GM21360 (cell line): ENCODE results near the gene SLC1A7.

Source experiments
- ATAC-seq: cut with Tn5 transposase; IDR thresholded peaks from one replicate; pipeline ENCODE4 v1.9.1; 2021; ENCODE audit warnings: mild to moderate bottlenecking, moderate library complexity; ENCODE audit not compliant: unreplicated experiment

SLC1A7 gene

GRCh38 chr1:53117836-53118235 lies 24.6 kb downstream of the SLC1A7 start:
- ATAC-seq: no peak

- ATAC-seq: no peak
Measured at GRCh38 chr1:53116933-53117600, 25.4 kb downstream of the SLC1A7 start.

- no peak for ATAC-seq
Measured at GRCh38 chr1:53116307-53116810, 26.1 kb downstream of the SLC1A7 start.

GRCh38 chr1:53115403-53116306 lies 26.8 kb downstream of the SLC1A7 start:
- ATAC-seq: no peak

GRCh38 chr1:53114581-53115400 lies 27.6 kb downstream of the SLC1A7 start:
- ATAC-seq: no peak

- no peak for ATAC-seq
Measured at GRCh38 chr1:53114090-53114489, 28.3 kb downstream of the SLC1A7 start.

- ATAC-seq: no peak
Measured at GRCh38 chr1:53112861-53113260, 29.6 kb downstream of the SLC1A7 start.

GRCh38 chr1:53112271-53112774 lies 30.1 kb downstream of the SLC1A7 start:
- no peak for ATAC-seq

GRCh38 chr1:53111693-53112092 lies 30.7 kb downstream of the SLC1A7 start:
- ATAC-seq: no peak

GRCh38 chr1:53111073-53111556 lies 31.3 kb downstream of the SLC1A7 start:
- no peak for ATAC-seq

- no peak for ATAC-seq
Measured at GRCh38 chr1:53110370-53111072, 31.9 kb downstream of the SLC1A7 start.

- ATAC-seq: no peak
Measured at GRCh38 chr1:53108646-53109580, 33.5 kb downstream of the SLC1A7 start.

- ATAC-seq: no peak
Measured at GRCh38 chr1:53107570-53108322, 34.7 kb downstream of the SLC1A7 start.

- no peak for ATAC-seq
Measured at GRCh38 chr1:53107090-53107489, 35.3 kb downstream of the SLC1A7 start.

- no peak for ATAC-seq
Measured at GRCh38 chr1:53104289-53104913, 38.0 kb downstream of the SLC1A7 start.

- no peak for ATAC-seq
Measured at GRCh38 chr1:53094533-53094919, 47.9 kb downstream of the SLC1A7 start.

- no peak for ATAC-seq
Measured at GRCh38 chr1:53093778-53094532, 48.5 kb downstream of the SLC1A7 start.
